Stimulated activated naive CD8-positive, alpha-beta T cell treated with anti-CD3 and anti-CD28 coated beads, Interleukin-15, Interleukin-2, amounts not matched to agents 100 ng/mL and 50 ng/mL, for 24 hours (primary cell): Measurements from ENCODE around the gene SIRT7.

Experiments used
- H3K27ac Mint-ChIP-seq: one replicate; pipeline ENCODE4 v1.8.0; 2021; ENCODE audit warnings: mild to moderate bottlenecking, mixed read lengths
- H3K27me3 Mint-ChIP-seq: one replicate; pipeline ENCODE4 v1.8.0; 2021; ENCODE audit warnings: mixed read lengths
- H3K36me3 Mint-ChIP-seq: one replicate; pipeline ENCODE4 v1.8.0; 2021; ENCODE audit warnings: low read depth, mixed read lengths
- H3K4me1 Mint-ChIP-seq: one replicate; pipeline ENCODE4 v1.8.0; 2021; ENCODE audit warnings: low read depth, mixed read lengths
- H3K4me3 Mint-ChIP-seq: one replicate; pipeline ENCODE4 v1.8.0; 2021; ENCODE audit warnings: mild to moderate bottlenecking, mixed read lengths
- H3K9me3 Mint-ChIP-seq: one replicate; pipeline ENCODE4 v1.8.0; 2021; ENCODE audit warnings: mixed read lengths

Gene SIRT7

GRCh38 chr17:81941484-81942166 lies 23.6 kb upstream of the SIRT7 start:
- H3K27me3 Mint-ChIP-seq, result peaks cover 5% of the 10 kb centered on the region

GRCh38 chr17:81940538-81941483 lies 22.8 kb upstream of the SIRT7 start:
- H3K4me3 Mint-ChIP-seq, result no peak overlapping the region
- H3K36me3 Mint-ChIP-seq, result peaks cover 3% of the 10 kb centered on the region
- H3K27ac Mint-ChIP-seq, result no peak overlapping the region
- peaks cover 16% of the 10 kb centered on the region for H3K4me1 Mint-ChIP-seq
- no peaks in the 10 kb centered on the region for H3K9me3 Mint-ChIP-seq
- H3K27me3 Mint-ChIP-seq, result peaks cover 5% of the 10 kb centered on the region

More at GRCh38 chr17:81941484-81942166, 23.6 kb upstream of the SIRT7 start:
- H3K36me3 Mint-ChIP-seq, result no peaks in the 10 kb centered on the region
- no peak overlapping the region for H3K27ac Mint-ChIP-seq
- peaks cover 12% of the 10 kb centered on the region for H3K4me1 Mint-ChIP-seq
- no peaks in the 10 kb centered on the region for H3K9me3 Mint-ChIP-seq
- no peak overlapping the region for H3K4me3 Mint-ChIP-seq

DNA sequence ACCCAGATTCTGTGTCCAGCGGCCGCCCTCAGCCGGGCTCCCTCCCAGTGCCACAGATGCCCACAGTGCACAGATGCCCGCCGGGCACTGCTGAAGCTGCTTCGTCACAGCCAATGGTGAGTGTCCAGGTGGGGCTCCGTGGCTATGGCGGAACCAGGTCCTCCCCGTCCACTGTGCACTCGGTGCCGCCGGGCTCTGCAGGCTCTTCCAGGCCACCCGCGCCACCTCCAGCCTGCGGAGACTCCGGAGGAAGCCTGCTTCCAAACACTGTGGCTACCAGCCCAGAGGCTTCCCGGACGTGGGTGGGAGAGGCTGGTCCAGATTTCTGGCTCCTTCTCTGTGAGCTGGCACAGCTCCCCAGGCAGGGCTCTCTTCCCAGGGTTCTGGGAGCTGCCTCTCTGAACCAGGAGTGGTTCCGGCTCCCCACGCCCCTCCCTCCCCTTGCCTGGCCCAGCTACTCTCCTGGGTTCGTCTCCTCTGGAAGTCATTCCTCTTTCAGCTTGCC lies 22.0 kb upstream of the SIRT7 start:
- Mint-ChIP-seq H3K27ac (no peak overlapping the region), H3K36me3 (peaks cover 6% of the 10 kb centered on the region), H3K4me1 (peaks cover 21% of the 10 kb centered on the region), H3K4me3 (no peak overlapping the region), H3K9me3 (no peaks in the 10 kb centered on the region), H3K27me3 (peaks cover 5% of the 10 kb centered on the region)

- Mint-ChIP-seq H3K4me3 (no peak overlapping the region), H3K27ac (no peak overlapping the region), H3K9me3 (no peaks in the 10 kb centered on the region), H3K27me3 (peaks cover 5% of the 10 kb centered on the region), H3K36me3 (peaks cover 6% of the 10 kb centered on the region), H3K4me1 (peaks cover 22% of the 10 kb centered on the region)
Observed at GRCh38 chr17:81939218-81939617, 21.2 kb upstream of the SIRT7 start.

DNA sequence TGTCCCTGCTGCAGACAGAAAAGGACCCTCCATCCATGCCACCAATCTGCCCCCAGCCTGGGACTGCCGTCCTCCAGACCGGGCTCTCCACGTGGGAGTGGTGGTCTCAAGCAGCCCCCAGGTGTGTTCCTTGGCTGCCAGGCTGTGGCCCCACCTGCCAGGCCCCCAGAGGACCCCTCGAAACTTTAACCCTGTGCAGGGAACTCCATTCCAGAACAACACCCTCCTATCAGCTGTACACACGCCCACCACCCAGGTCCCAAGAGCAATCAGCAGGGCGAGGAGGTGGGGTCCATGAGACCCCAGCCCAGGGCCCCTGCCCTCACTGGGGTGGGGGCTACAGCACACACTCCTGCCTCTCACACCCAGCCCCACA lies 17.7 kb upstream of the SIRT7 start:
- peaks cover 37% of the 10 kb centered on the region for H3K4me1 Mint-ChIP-seq
- peaks cover 19% of the 10 kb centered on the region for H3K36me3 Mint-ChIP-seq
- peak overlapping the region; percentile 93 for H3K27ac Mint-ChIP-seq
- H3K27me3 Mint-ChIP-seq, result peaks cover 5% of the 10 kb centered on the region
- H3K9me3 Mint-ChIP-seq, result no peaks in the 10 kb centered on the region
- peak overlapping the region; percentile 90 for H3K4me3 Mint-ChIP-seq

GRCh38 chr17:81934850-81935708 lies 17.1 kb upstream of the SIRT7 start:
- peak overlapping the region; percentile 90 for H3K4me3 Mint-ChIP-seq
- H3K27me3 Mint-ChIP-seq, result no peaks in the 10 kb centered on the region
- peaks cover 19% of the 10 kb centered on the region for H3K36me3 Mint-ChIP-seq
- peaks cover 40% of the 10 kb centered on the region for H3K4me1 Mint-ChIP-seq
- H3K9me3 Mint-ChIP-seq, result no peaks in the 10 kb centered on the region
- H3K27ac Mint-ChIP-seq, result no peak overlapping the region

GRCh38 chr17:81934098-81934757 lies 16.3 kb upstream of the SIRT7 start:
- no peak overlapping the region for H3K27ac Mint-ChIP-seq
- H3K4me1 Mint-ChIP-seq, result peaks cover 40% of the 10 kb centered on the region
- no peak overlapping the region for H3K4me3 Mint-ChIP-seq
- H3K9me3 Mint-ChIP-seq, result no peaks in the 10 kb centered on the region
- H3K36me3 Mint-ChIP-seq, result peaks cover 19% of the 10 kb centered on the region
- H3K27me3 Mint-ChIP-seq, result peaks cover under 1% of the 10 kb centered on the region

DNA sequence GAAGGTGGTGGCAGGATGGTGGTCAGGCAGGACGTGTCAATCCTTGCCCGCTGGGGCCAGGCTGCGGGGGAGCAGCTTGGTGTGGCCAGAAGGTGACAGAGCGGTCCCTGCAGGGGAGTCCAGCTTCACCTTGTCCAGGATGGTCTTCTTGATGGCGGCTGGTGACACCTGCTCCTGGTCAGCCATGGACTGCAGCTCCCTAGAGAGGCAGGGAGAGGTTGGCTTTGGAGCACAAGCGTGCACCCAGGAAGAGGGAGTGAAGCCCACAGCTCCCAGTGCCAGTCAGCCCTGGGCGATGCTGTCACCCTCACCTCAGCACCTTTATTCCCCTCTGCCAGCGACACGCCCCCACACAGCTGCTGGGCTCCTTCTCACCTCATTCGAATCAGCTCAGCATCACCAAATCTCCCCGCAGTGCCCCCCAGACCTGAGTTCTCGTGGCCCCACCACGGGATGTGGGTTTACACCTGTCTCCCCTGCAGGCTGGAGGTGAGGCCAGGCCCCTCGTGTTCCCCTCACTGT lies 15.3 kb upstream of the SIRT7 start:
- peaks cover 38% of the 10 kb centered on the region for H3K4me1 Mint-ChIP-seq

GRCh38 chr17:81932333-81932983 lies 14.5 kb upstream of the SIRT7 start:
- peaks cover 19% of the 10 kb centered on the region for H3K36me3 Mint-ChIP-seq
- peaks cover 4% of the 10 kb centered on the region for H3K27me3 Mint-ChIP-seq
- H3K27ac Mint-ChIP-seq, result no peak overlapping the region
- H3K9me3 Mint-ChIP-seq, result no peaks in the 10 kb centered on the region
- peaks cover 30% of the 10 kb centered on the region for H3K4me1 Mint-ChIP-seq
- H3K4me3 Mint-ChIP-seq, result no peak overlapping the region

More for the DNA sequence above, 15.3 kb upstream of the SIRT7 start:
- Mint-ChIP-seq H3K4me3 (no peak overlapping the region), H3K27ac (no peak overlapping the region), H3K27me3 (peaks cover 4% of the 10 kb centered on the region), H3K9me3 (no peaks in the 10 kb centered on the region), H3K36me3 (peaks cover 19% of the 10 kb centered on the region)

DNA sequence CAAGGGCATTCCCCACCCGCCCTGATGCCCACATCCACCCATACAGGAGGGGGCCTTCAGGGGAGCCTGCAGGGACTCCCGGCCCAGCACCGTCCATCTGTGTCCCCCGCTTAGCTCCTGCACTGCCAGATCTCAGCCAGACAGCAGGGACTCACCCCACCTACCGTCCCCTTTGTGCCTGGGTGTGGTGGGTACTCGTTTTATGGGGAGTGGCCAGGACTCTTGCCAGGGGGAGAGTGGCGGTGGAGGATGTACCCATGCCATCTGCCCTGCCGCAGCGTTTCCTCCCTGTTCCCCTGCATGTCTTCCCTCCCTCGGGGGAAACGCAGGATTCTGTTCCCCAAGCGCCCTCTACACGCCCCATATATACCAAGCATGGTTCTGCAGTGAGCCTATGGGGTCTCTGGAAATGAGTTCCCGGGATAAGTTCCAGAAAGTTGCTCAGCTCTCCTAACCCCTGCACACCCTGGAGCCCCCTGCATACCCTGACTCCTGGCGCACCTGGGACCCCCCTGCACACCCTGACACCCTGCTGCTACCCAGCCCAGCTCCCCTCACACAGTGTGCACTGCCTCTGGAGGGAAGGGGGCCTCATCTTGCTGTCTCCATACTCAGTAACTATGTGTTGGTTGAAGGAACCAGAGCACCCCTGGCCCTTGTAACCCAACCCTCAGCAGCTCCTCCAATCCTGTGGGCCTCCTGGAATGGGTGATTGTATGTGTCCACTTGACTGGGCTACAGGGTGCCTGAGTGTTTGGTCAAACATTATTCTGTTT lies 13.8 kb upstream of the SIRT7 start:
- H3K4me3 Mint-ChIP-seq, result peak overlapping the region; percentile 20
- H3K4me1 Mint-ChIP-seq, result peaks cover 29% of the 10 kb centered on the region

GRCh38 chr17:81931189-81931556 lies 13.2 kb upstream of the SIRT7 start:
- peaks cover 4% of the 10 kb centered on the region for H3K27me3 Mint-ChIP-seq
- no peak overlapping the region for H3K4me3 Mint-ChIP-seq
- H3K4me1 Mint-ChIP-seq, result peaks cover 31% of the 10 kb centered on the region
- no peaks in the 10 kb centered on the region for H3K9me3 Mint-ChIP-seq
- peaks cover 19% of the 10 kb centered on the region for H3K36me3 Mint-ChIP-seq
- H3K27ac Mint-ChIP-seq, result no peak overlapping the region

More for the DNA sequence above, 13.8 kb upstream of the SIRT7 start:
- no peaks in the 10 kb centered on the region for H3K9me3 Mint-ChIP-seq
- H3K27ac Mint-ChIP-seq, result no peak overlapping the region
- peaks cover 4% of the 10 kb centered on the region for H3K27me3 Mint-ChIP-seq
- peaks cover 19% of the 10 kb centered on the region for H3K36me3 Mint-ChIP-seq

- peaks cover 4% of the 10 kb centered on the region for H3K27me3 Mint-ChIP-seq
- H3K4me3 Mint-ChIP-seq, result no peak overlapping the region
Observed at GRCh38 chr17:81930142-81931125, 12.5 kb upstream of the SIRT7 start.

More at GRCh38 chr17:81930142-81931125, 12.5 kb upstream of the SIRT7 start:
- Mint-ChIP-seq H3K27ac (no peak overlapping the region), H3K36me3 (peaks cover 13% of the 10 kb centered on the region), H3K9me3 (no peaks in the 10 kb centered on the region), H3K4me1 (peaks cover 30% of the 10 kb centered on the region)
